Fibroblast of mammary gland (primary cell): ENCODE measurements around the gene PREX1.
"Not testable (repeated sequence)": the region's sequence is repeated elsewhere in the genome, so short reads cannot be mapped to it uniquely, and the experiment has no call there.

ENCODE experiments used
- DNase-seq: peaks from one replicate; pipeline ENCODE4 v3.0.0-alpha.2; 2010; ENCODE audit warnings: low read depth
- H3K4me3 ChIP-seq: 2 replicates; pipeline ENCODE4 v1.5.1; 2011; ENCODE audit warnings: low read depth, mild to moderate bottlenecking, low read length, moderate library complexity; ENCODE audit not compliant: control insufficient read depth
- CTCF ChIP-seq: conservative IDR thresholded peaks from 2 replicates; pipeline ENCODE4 v1.5.1; 2011; ENCODE audit warnings: low read depth, low read length, inconsistent platforms; ENCODE audit not compliant: control insufficient read depth, insufficient read depth

The PREX1 gene

DNA sequence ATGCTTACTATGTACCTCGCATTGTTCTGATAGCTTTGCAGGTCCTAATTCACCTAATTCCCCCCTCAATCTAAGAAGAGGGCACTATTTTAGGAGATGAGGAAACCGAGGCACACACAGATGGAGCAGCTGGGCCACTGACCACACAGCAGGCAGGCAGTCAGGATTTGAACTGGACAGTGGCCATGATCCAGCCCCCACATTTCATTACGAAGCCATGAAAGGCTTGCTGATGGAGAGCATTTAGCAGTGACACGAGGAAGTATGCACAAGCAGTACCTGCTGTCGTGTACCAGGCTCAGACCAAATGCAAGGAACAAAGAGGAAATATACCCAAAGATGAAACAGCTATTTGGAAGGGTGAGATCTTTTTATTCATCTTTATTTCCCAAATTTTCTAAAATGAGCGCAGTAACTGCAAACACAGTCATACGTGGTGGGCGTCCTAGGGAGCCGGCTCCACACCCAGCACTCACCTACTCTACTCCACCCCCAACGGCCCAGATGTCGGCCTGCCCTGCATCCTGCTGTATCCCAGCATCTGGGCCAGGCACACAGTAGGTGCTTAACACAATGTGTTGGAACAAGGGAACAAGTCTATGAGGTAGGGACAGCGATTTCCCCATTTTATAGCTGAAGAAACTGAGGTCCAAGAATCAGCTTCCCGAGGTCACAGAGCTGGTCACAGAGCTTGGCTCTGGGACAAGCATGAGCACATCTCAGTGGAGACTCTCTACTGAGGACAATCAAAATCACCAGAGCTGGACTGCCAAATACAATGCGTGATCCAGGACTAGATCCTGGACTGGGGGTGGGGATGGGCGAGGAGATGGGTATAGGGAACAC is 15.0 kb downstream of the PREX1 start:
- no peak overlapping the region for H3K4me3 ChIP-seq
- no peak for DNase-seq
- TF ChIP-seq CTCF = no peak

DNA sequence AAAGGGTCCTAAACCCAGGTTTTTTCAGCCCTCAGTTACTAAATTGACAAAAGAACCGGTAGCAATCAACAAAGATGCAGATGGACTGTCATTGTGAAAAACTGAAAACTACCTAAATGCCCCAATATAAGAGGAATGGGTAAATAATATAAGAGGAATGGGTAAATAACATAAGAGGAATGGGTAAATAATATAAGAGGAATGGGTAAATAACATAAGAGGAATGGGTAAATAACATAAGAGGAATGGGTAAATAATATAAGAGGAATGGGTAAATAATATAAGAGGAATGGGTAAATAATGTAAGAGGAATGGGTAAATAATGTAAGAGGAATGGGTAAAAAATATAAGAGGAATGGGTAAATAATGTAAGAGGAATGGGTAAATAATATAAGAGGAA is 15.7 kb downstream of the PREX1 start:
- H3K4me3 ChIP-seq, DNase-seq: not testable (repeated sequence)

- DNase-seq = no peak
- TF ChIP-seq CTCF = no peak
- no peak overlapping the region for H3K4me3 ChIP-seq
These were observed 18.1 kb downstream of the PREX1 start for GRCh38 chr20:48809673-48810072.

GRCh38 chr20:48808382-48809034 is 19.3 kb downstream of the PREX1 start:
- no peak for TF ChIP-seq CTCF
- H3K4me3 ChIP-seq = no peak overlapping the region
- no peak for DNase-seq

GRCh38 chr20:48807586-48808381 is 20.0 kb downstream of the PREX1 start:
- no peak overlapping the region for H3K4me3 ChIP-seq
- no peak for DNase-seq
- TF ChIP-seq CTCF = no peak

DNA sequence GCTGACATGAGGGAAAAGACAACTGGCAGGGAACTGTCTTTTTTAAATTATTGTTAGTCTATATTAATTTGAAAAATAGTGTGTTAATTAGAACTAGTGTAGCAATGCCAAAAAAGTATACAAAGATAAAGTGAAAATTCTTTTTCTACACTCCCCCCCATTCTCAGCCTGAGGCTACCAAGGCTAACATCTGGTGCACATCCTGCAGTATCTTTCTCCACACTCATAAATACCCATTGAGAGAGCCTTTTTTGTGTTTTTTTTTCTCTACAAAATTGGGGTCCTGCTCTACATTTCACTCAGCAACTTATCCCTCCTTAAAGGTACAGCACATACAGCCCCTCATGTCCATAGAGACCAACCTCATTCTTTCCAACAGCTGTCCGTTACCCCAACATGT is 20.7 kb downstream of the PREX1 start:
- H3K4me3 ChIP-seq = no peak overlapping the region
- no peak for TF ChIP-seq CTCF

DNA sequence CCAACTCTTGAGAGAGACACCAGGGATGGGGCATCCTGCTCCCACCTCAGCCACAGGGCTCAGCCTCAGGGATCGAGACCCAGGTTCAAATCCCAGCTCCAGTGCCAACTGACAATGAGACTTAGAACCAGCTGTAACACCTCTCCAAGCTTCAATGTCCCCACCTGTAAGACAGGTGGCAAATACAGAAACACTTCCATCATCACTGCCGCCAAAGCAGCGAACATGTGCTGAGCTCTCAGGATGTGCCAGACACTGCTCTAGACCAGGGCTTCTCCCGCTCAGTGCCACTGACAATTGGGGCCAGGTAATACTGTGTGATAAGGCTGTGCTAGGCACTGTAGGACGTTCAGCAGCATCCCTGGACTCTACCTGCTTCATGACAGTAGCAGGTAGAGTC is 22.1 kb downstream of the PREX1 start:
- no peak for DNase-seq
- no peak for TF ChIP-seq CTCF

More for the DNA sequence above, 20.7 kb downstream of the PREX1 start:
- DNase-seq = no peak

More for the DNA sequence above, 22.1 kb downstream of the PREX1 start:
- H3K4me3 ChIP-seq = no peak overlapping the region
